H9 (cell line): ENCODE measurements around the gene TEX26. TPM values are rescaled to one million over a fixed set of nuclear protein-coding genes. Genes with fewer than 3 reads are reported as not detected.

ENCODE experiments used
- DNase-seq: peaks from one replicate; pipeline ENCODE4 v3.0.0-alpha.2; 2017
- H2AFZ ChIP-seq: one replicate; pipeline ENCODE4 v1.6.1; 2013; ENCODE audit warnings: mild to moderate bottlenecking, low read length, control low read depth, moderate library complexity
- H2AK5ac ChIP-seq: 2 replicates; pipeline ENCODE4 v1.6.1; 2013; ENCODE audit warnings: low read length, control low read depth, mixed read lengths; ENCODE audit not compliant: insufficient read length
- H2BK120ac ChIP-seq: one replicate; pipeline ENCODE4 v1.6.1; 2013; ENCODE audit warnings: low read depth, mild to moderate bottlenecking, low read length, control low read depth, inconsistent platforms; ENCODE audit not compliant: poor library complexity, severe bottlenecking
- H2BK12ac ChIP-seq: 2 replicates; pipeline ENCODE4 v1.6.1; 2013; ENCODE audit warnings: low read length, control low read depth, mixed read lengths, low read depth; ENCODE audit not compliant: insufficient read length
- H2BK15ac ChIP-seq: 2 replicates; pipeline ENCODE4 v1.6.1; 2013; ENCODE audit warnings: low read depth, low read length, control low read depth
- H2BK20ac ChIP-seq: one replicate; pipeline ENCODE4 v1.6.1; 2013; ENCODE audit warnings: low read depth, mild to moderate bottlenecking, low read length, control low read depth, inconsistent platforms; ENCODE audit not compliant: poor library complexity, severe bottlenecking
- H2BK5ac ChIP-seq: 2 replicates; pipeline ENCODE4 v1.6.1; 2013; ENCODE audit warnings: low read length, control low read depth, mixed read lengths; ENCODE audit not compliant: insufficient read length
- H3K14ac ChIP-seq: 2 replicates; pipeline ENCODE4 v1.6.1; 2013; ENCODE audit warnings: low read length, control low read depth; ENCODE audit not compliant: insufficient read depth
- H3K18ac ChIP-seq: 2 replicates; pipeline ENCODE4 v1.6.1; 2013; ENCODE audit warnings: low read depth, mild to moderate bottlenecking, mixed read lengths, low read length, control low read depth; ENCODE audit not compliant: insufficient read length
- H3K23ac ChIP-seq: 2 replicates; pipeline ENCODE4 v1.6.1; 2013; ENCODE audit warnings: low read length, control low read depth, mixed read lengths, low read depth; ENCODE audit not compliant: insufficient read length
- H3K23me2 ChIP-seq: 2 replicates; pipeline ENCODE4 v1.6.1; 2013; ENCODE audit warnings: low read depth, mild to moderate bottlenecking, mixed read lengths, low read length, control low read depth; ENCODE audit not compliant: insufficient read length, poor library complexity, severe bottlenecking
- H3K27ac ChIP-seq: 2 replicates; pipeline ENCODE4 v1.5.1; 2013; ENCODE audit warnings: low read length, control low read depth, mixed read lengths, low read depth; ENCODE audit not compliant: insufficient read length
- H3K27me3 ChIP-seq: 2 replicates; pipeline ENCODE4 v1.6.1; 2013; ENCODE audit warnings: low read length, control low read depth, inconsistent platforms; ENCODE audit not compliant: insufficient read depth
- H3K4ac ChIP-seq: 2 replicates; pipeline ENCODE4 v1.6.1; 2013; ENCODE audit warnings: low read depth, mild to moderate bottlenecking, control low read depth, inconsistent platforms, low read length, moderate library complexity
- H3K4me1 ChIP-seq: 2 replicates; pipeline ENCODE4 v1.6.1; 2013; ENCODE audit warnings: low read length, control low read depth, inconsistent platforms; ENCODE audit not compliant: insufficient read depth
- H3K4me2 ChIP-seq: 2 replicates; pipeline ENCODE4 v1.6.1; 2013; ENCODE audit warnings: low read length, control low read depth, mixed read lengths; ENCODE audit not compliant: insufficient read length, insufficient read depth
- H3K56ac ChIP-seq: 2 replicates; pipeline ENCODE4 v1.6.1; 2013; ENCODE audit warnings: low read depth, mild to moderate bottlenecking, mixed read lengths, low read length, control low read depth; ENCODE audit not compliant: insufficient read length
- H3K79me1 ChIP-seq: 2 replicates; pipeline ENCODE4 v1.6.1; 2013; ENCODE audit warnings: low read depth, mild to moderate bottlenecking, moderate library complexity, low read length, control low read depth, inconsistent platforms; ENCODE audit not compliant: insufficient read depth, poor library complexity, severe bottlenecking
- H3K79me2 ChIP-seq: 2 replicates; pipeline ENCODE4 v1.6.1; 2013; ENCODE audit warnings: low read length, control low read depth, inconsistent platforms; ENCODE audit not compliant: insufficient read depth
- H3K9ac ChIP-seq: 2 replicates; pipeline ENCODE4 v1.6.1; 2013; ENCODE audit warnings: low read length, control low read depth, mixed read lengths; ENCODE audit not compliant: insufficient read length; ENCODE audit errors: extremely low read depth
- H3K9me3 ChIP-seq: one replicate; pipeline ENCODE4 v1.6.1; 2013; ENCODE audit warnings: low read depth, low read length, inconsistent platforms; ENCODE audit not compliant: control insufficient read depth
- H3T11ph ChIP-seq: one replicate; pipeline ENCODE4 v1.6.1; 2013; ENCODE audit warnings: mild to moderate bottlenecking, low read length, control low read depth, inconsistent platforms
- H4K20me1 ChIP-seq: one replicate; pipeline ENCODE4 v1.6.1; 2013; ENCODE audit not compliant: control insufficient read depth, insufficient read length, insufficient read depth
- H4K5ac ChIP-seq: 2 replicates; pipeline ENCODE4 v1.6.1; 2013; ENCODE audit warnings: low read depth, mild to moderate bottlenecking, mixed read lengths, low read length, control low read depth; ENCODE audit not compliant: insufficient read length
- H4K8ac ChIP-seq: replicated peaks from 2 replicates; pipeline ENCODE4 v1.6.1; 2013; ENCODE audit warnings: low read length, control low read depth, mixed read lengths, low read depth; ENCODE audit not compliant: insufficient read length
- H4K91ac ChIP-seq: 2 replicates; pipeline ENCODE4 v1.6.1; 2013; ENCODE audit warnings: low read depth, mild to moderate bottlenecking, moderate library complexity, mixed read lengths, low read length, control low read depth; ENCODE audit not compliant: insufficient read length
- H3K27ac Mint-ChIP-seq, 3 experiments: 2 replicates in 2 of 3; 3 replicates in 1 of 3; pipeline ENCODE4 v1.8.0; 2020 to 2021; ENCODE audit warnings: mixed read lengths in 3 of 3, mild to moderate bottlenecking in 1 of 3, moderate library complexity in 1 of 3
- H3K27me3 Mint-ChIP-seq: 2 replicates; pipeline ENCODE4 v1.8.0; 2021; ENCODE audit warnings: low read depth, mild to moderate bottlenecking, moderate library complexity, mixed read lengths
- H3K36me3 Mint-ChIP-seq, 3 experiments: 2 replicates in 2 of 3; 3 replicates in 1 of 3; pipeline ENCODE4 v1.8.0; 2020 to 2021; ENCODE audit warnings: low read depth in 3 of 3, mixed read lengths in 3 of 3; ENCODE audit not compliant: insufficient read depth in 1 of 3
- H3K4me1 Mint-ChIP-seq, 2 experiments: 2 replicates each; pipeline ENCODE4 v1.8.0; 2020; ENCODE audit warnings: mixed read lengths in 2 of 2
- H3K4me3 Mint-ChIP-seq, 2 experiments: 2 replicates in 1 of 2; 3 replicates in 1 of 2; pipeline ENCODE4 v1.8.0; 2020 to 2021; ENCODE audit warnings: mild to moderate bottlenecking in 2 of 2, mixed read lengths in 2 of 2, moderate library complexity in 1 of 2
- H3K9me3 Mint-ChIP-seq, 2 experiments: 2 replicates in 1 of 2; 3 replicates in 1 of 2; pipeline ENCODE4 v1.8.0; 2020; ENCODE audit warnings: mild to moderate bottlenecking in 2 of 2, mixed read lengths in 2 of 2, moderate library complexity in 1 of 2
- CTCF ChIP-seq: fragments of 200-600 bp; sonication (generic); conservative IDR thresholded peaks from 3 replicates; pipeline ENCODE4 v1.8.0; 2021; ENCODE audit warnings: antibody characterized with exemption, mild to moderate bottlenecking
- WGBS: extraction: QIAGEN DNeasy Blood & Tissue Kit; methylation state at CpG from one replicate; pipeline ENCODE4 v1.1.7; 2013; ENCODE audit warnings: missing lambda C conversion rate, low lambda C conversion rate, mixed read lengths; ENCODE audit not compliant: insufficient read length; ENCODE audit errors: extremely low coverage; 5-methylcytosine and 5-hydroxymethylcytosine counted together
- total RNA-seq: library from RNA; stranded (reverse); gene quantifications from 2 replicates; pipeline ENCODE4 v1.2.1, GENCODE V29; 2021

TEX26 gene
- total RNA-seq, 1 experiment from 2014 or later = not detected

- no peak overlapping the region for H4K8ac ChIP-seq
- Mint-ChIP-seq H3K27ac (no peak overlapping the region), H3K27me3 (peaks cover under 1% of the 10 kb centered on the region; the same call in 1 of the 2 replicates), H3K4me1 (peaks cover 0 to 2% of the 10 kb centered on the region in 2 experiments; a peak in 2 of 4 replicates), H3K36me3 (no peaks in the 10 kb centered on the region), H3K9me3 (no peaks in the 10 kb centered on the region), H3K4me3 (no peak overlapping the region)
- H3K27me3 ChIP-seq = no peaks in the 10 kb centered on the region
- H2AK5ac ChIP-seq = no peak overlapping the region
- H3K4me1 ChIP-seq = no peaks in the 10 kb centered on the region
- no peak overlapping the region for H3K18ac ChIP-seq
- no peak overlapping the region for H3K4me2 ChIP-seq
- no peak overlapping the region for H2AFZ ChIP-seq
- TF ChIP-seq CTCF = no peak
- H3K4ac ChIP-seq = no peak overlapping the region
- no peaks in the 10 kb centered on the region for H3K79me1 ChIP-seq
- H3K56ac ChIP-seq = no peak overlapping the region
- H4K20me1 ChIP-seq = no peaks in the 10 kb centered on the region
- H3K79me2 ChIP-seq = no peaks in the 10 kb centered on the region
- no peak overlapping the region for H3K14ac ChIP-seq
- H3T11ph ChIP-seq = no peak overlapping the region
- no peak overlapping the region for H2BK120ac ChIP-seq
- H2BK20ac ChIP-seq = no peak overlapping the region
- WGBS = no CpG with 5 or more reads among the region's 23 CpGs
- no peak overlapping the region for H2BK12ac ChIP-seq
- no peak overlapping the region for H4K5ac ChIP-seq
- no peaks in the 10 kb centered on the region for H3K9me3 ChIP-seq
- no peak overlapping the region for H4K91ac ChIP-seq
- H3K9ac ChIP-seq = no peak overlapping the region
- no peak overlapping the region for H3K27ac ChIP-seq
- H2BK15ac ChIP-seq = no peak overlapping the region
- H2BK5ac ChIP-seq = no peak overlapping the region
- no peaks in the 10 kb centered on the region for H3K23me2 ChIP-seq
- H3K23ac ChIP-seq = no peak overlapping the region
- no peak for DNase-seq
These were observed 72.6 kb downstream of the TEX26 start for GRCh38 chr13:31005066-31005465.
